HG03354 (cell line): ENCODE results near the gene RPS19BP1.

ENCODE experiments used
- ATAC-seq: cut with Tn5 transposase; IDR thresholded peaks from one replicate; pipeline ENCODE4 v1.9.1; 2021; ENCODE audit warnings: mild to moderate bottlenecking; ENCODE audit not compliant: unreplicated experiment, poor library complexity, severe bottlenecking

Gene RPS19BP1

GRCh38 chr22:39494471-39495120, 38.0 kb downstream of the RPS19BP1 start:
- ATAC-seq: no peak

DNA sequence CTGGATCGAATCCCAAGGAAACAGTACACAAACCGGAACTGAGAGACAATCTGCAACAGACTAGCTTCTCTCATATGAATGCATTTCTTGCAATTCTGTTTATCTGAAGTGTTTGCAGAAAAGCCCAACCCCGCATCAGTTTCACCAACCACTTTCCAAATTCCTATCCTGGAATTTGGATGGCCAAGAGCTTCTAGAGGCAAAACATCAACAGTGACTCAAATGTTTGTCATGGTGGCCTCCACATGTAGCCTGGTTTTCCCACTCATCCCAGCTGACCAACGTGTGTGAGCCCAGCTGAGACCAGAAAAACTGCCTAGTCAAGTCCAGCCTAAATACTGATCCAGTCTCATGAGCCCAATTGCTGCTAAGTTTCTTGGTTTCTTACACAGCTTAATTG, 38.8 kb downstream of the RPS19BP1 start:
- no peak for ATAC-seq

DNA sequence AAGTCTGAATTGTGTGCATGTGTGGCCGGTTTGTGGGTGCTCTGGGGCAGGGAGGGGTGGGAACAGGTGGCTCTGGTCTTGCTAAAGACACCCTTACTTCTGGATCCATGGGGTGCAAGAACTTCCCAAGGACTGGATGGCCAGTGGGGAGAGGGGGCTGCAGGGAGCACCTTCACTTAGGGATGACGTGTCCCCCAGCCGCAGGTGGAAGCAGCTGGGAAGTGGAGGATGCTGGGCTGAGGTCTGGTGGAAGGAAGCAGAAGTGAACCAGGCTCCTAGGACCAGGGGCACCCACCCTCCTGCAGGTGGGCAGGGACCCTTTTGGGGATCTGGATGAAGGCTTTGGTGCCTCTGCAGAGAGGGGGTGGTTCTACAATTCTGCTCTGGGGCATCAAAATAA, 40.4 kb downstream of the RPS19BP1 start:
- ATAC-seq: no peak

GRCh38 chr22:39491696-39492095, 40.9 kb downstream of the RPS19BP1 start:
- no peak for ATAC-seq

- ATAC-seq: no peak
Observed at GRCh38 chr22:39490966-39491680, 41.4 kb downstream of the RPS19BP1 start.

GRCh38 chr22:39490135-39490798, 42.3 kb downstream of the RPS19BP1 start:
- ATAC-seq: peak; percentile 65

DNA sequence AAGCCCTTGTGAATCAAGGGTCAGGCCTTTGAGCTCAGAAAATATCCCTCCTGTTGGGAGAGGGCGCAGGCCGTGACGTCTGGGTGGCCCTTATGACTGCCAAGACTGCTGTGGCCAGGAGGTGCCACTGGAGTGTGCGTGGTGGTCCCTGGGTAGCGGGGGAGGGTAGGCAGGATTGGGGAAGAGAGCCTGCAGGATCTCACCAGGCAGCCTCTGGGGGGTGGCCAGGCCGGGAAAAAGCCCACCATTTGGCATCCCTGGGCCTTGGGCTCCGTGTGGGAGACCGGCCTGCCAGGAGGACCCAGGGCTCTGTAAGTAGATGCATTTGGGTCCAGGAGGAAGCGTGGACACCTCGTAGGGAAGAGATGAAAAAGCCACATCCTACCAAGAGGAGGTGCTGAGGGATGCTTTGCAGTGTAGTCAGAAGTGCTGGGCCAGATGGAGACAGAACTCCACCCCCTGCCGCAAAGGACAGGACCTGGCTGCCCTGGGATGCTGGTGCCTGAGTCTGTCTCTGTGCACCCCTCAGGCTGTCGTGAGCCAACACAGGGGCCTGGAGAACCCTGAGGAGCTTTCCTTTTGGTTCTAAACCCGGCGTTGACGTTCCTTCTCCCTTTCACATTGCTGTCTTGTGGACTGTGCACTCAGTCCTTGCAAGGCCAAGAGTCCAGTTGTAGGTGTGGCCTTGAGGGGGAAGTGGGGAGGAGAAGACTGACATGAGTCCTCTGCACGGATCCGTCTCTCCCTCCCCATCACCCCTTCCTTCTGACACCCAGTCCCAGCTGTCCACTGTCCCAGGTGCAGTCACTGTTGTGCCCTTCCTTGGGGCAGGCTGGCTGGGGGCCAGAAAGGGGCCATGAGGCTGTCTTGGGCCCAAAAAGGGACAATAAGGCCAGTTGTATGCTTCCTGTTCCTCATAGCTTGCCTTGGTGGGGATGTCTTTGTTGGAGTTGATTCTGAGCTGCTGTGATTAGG, 43.2 kb downstream of the RPS19BP1 start:
- ATAC-seq: no peak

GRCh38 chr22:39488563-39489083, 43.9 kb downstream of the RPS19BP1 start:
- ATAC-seq: no peak

GRCh38 chr22:39487826-39488520, 44.6 kb downstream of the RPS19BP1 start:
- ATAC-seq: no peak

GRCh38 chr22:39486951-39487825, 45.4 kb downstream of the RPS19BP1 start:
- no peak for ATAC-seq

DNA sequence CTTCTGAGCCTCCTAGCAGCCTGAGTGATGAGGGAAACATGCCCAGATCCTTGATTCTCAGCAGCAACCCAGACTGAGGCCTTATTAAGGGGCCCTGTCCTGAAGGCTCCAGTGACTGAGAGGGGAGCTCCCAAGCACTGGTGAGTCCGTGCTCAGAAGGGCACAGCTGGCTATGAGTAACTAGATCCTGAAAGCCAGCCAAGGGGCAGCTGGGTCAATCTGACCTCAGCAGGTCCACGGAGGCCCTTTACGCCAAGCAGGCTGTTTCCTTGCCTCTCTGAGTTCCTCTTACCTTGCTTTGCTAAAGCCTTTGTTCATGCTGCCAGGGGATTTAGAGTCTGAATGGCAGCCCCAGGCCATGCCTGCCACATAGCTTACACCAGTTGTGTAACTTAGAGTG, 49.8 kb downstream of the RPS19BP1 start:
- no peak for ATAC-seq

- ATAC-seq: no peak
Observed at GRCh38 chr22:39481595-39481994, 51.0 kb downstream of the RPS19BP1 start.

GRCh38 chr22:39481054-39481453, 51.5 kb downstream of the RPS19BP1 start:
- ATAC-seq: no peak

DNA sequence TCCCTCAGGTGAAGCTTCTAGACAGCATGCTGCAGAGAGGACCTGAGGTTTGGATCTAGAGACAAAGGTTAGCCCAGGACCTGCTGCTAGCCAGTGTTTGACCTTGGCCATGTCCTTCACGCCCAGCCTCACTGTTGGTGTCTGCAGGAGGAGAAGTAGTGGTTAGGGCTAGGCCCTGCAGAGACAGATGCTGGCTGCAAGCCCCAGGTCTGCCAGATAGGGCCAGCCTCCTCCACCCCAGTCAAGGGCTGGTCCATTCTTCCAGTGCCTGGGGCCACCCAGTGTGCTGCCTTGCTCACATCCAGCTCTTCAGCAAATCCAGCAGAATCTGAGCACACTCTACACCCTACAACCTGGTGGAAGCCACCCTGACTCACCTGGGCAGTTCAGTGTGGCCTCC, 52.0 kb downstream of the RPS19BP1 start:
- ATAC-seq: no peak

DNA sequence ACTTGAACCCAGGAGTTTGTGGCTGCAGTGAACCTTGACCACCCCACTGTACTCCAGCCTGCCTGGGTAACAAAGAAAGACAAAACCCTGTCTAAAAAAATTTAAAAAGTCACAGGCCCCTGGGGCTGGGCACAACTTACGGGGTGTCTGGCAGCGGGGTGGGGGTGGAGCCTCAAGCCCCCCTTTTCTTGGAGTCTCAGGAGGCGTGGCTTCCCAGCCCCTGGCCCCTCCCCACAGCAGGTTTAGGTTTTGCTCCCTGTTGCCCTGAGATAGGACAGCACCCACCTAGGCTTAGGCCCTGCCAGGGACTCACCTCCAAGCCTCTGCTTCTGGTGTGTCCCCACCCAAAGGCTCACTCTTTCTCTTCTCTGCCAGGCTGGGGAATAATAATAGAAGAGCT, 53.3 kb downstream of the RPS19BP1 start:
- no peak for ATAC-seq
